ENCODE data around the gene UNCX. TPM values are rescaled to one million over a fixed set of nuclear protein-coding genes. Genes with fewer than 3 reads are reported as not detected.

Gene UNCX
- total RNA-seq, 2 experiments from 2014 or later: not detected

GRCh38 chr7:1232103-1232466 lies 587 bp upstream of the UNCX start:
- peaks cover 33% of the 10 kb centered on the region for H3K4me1 Mint-ChIP-seq (ENCODE audit: low read depth)
- no peaks in the 10 kb centered on the region for H3K9me3 Mint-ChIP-seq
- Histone ChIP-seq H3K4me3 (ENCODE audit: low read length) (no peak overlapping the region), H3K9me3 (ENCODE audit: control insufficient read depth in 1 of 2, insufficient read depth in 1 of 2, low read length in 2 of 2) (peaks cover 0 to 47% of the 10 kb centered on the region in 2 experiments), H3K36me3 (ENCODE audit: insufficient read depth, low read length) (no peaks in the 10 kb centered on the region), H3K4me1 (ENCODE audit: insufficient read depth, low read length) (peaks cover 46% of the 10 kb centered on the region), H3K27me3 (ENCODE audit: control insufficient read depth in 1 of 2, insufficient read depth in 2 of 2, low read length in 2 of 2) (peaks cover 65 to 74% of the 10 kb centered on the region in 2 experiments), H3K27ac (ENCODE audit: low read depth in 1 of 2, low read length in 2 of 2) (no peak overlapping the region)
- peak overlapping the region; percentile 54 for H3K4me3 Mint-ChIP-seq
- ChIA-PET CTCF (no interaction called here), POLR2A (no interaction called here)
- TF ChIP-seq CTCF (IDR thresholded peaks at IDR 0.05): no peak
- H3K36me3 Mint-ChIP-seq (ENCODE audit: low read depth): no peaks in the 10 kb centered on the region
- DNase-seq (no peak), ATAC-seq (ENCODE audit: poor library complexity) (no peak)
- H3K27me3 Mint-ChIP-seq: peaks cover 65% of the 10 kb centered on the region
- intact Hi-C loops (cut with DNase I, micrococcal nuclease): loop anchor here in 1 of 2 experiments (10.0 kb wide), 1 partner anchor 1293 kb away; no protein-coding TSS in a partner anchor
- H3K27ac Mint-ChIP-seq: peak overlapping the region; percentile 37

GRCh38 chr7:1233333-1234048 lies 819 bp downstream of the UNCX start:
- no peak overlapping the region for H3K27ac Mint-ChIP-seq
- no peak overlapping the region for H3K27ac ChIP-seq (ENCODE audit: low read depth in 1 of 2, low read length in 2 of 2)
- DNase-seq: no peak
- no peak overlapping the region for H3K4me3 ChIP-seq (ENCODE audit: low read length)
- intact Hi-C loops (cut with DNase I, micrococcal nuclease): loop anchor here in 1 of 2 experiments (10.0 kb wide), 1 partner anchor 1291 kb away; no protein-coding TSS in a partner anchor
- ChIA-PET CTCF (no interaction called here), POLR2A (no interaction called here)
- no peaks in the 10 kb centered on the region for H3K36me3 Mint-ChIP-seq (ENCODE audit: low read depth)
- H3K27me3 Mint-ChIP-seq: peaks cover 65% of the 10 kb centered on the region
- H3K36me3 ChIP-seq (ENCODE audit: insufficient read depth, low read length): no peaks in the 10 kb centered on the region
- TF ChIP-seq CTCF (IDR thresholded peaks at IDR 0.05): no peak
- H3K4me1 Mint-ChIP-seq (ENCODE audit: low read depth): peaks cover 29% of the 10 kb centered on the region
- no peak for ATAC-seq (ENCODE audit: poor library complexity)
- H3K9me3 ChIP-seq (ENCODE audit: control insufficient read depth in 1 of 2, insufficient read depth in 1 of 2, low read length in 2 of 2): peaks cover 0 to 44% of the 10 kb centered on the region in 2 experiments
- H3K4me3 Mint-ChIP-seq: no peak overlapping the region
- H3K27me3 ChIP-seq (ENCODE audit: control insufficient read depth in 1 of 2, insufficient read depth in 2 of 2, low read length in 2 of 2): peaks cover 62 to 73% of the 10 kb centered on the region in 2 experiments
- peaks cover 48% of the 10 kb centered on the region for H3K4me1 ChIP-seq (ENCODE audit: insufficient read depth, low read length)
- no peaks in the 10 kb centered on the region for H3K9me3 Mint-ChIP-seq

GRCh38 chr7:1234049-1234880 lies 1.6 kb downstream of the UNCX start:
- Histone ChIP-seq H3K27me3 (ENCODE audit: control insufficient read depth in 1 of 2, insufficient read depth in 2 of 2, low read length in 2 of 2) (peaks cover 63 to 73% of the 10 kb centered on the region in 2 experiments), H3K27ac (ENCODE audit: low read depth in 1 of 2, low read length in 2 of 2) (no peak overlapping the region), H3K4me3 (ENCODE audit: low read length) (no peak overlapping the region), H3K36me3 (ENCODE audit: insufficient read depth, low read length) (no peaks in the 10 kb centered on the region), H3K9me3 (ENCODE audit: control insufficient read depth in 1 of 2, insufficient read depth in 1 of 2, low read length in 2 of 2) (peaks cover 0 to 49% of the 10 kb centered on the region in 2 experiments), H3K4me1 (ENCODE audit: insufficient read depth, low read length) (peaks cover 48% of the 10 kb centered on the region)
- intact Hi-C loops (cut with DNase I, micrococcal nuclease): loop anchor here in 1 of 2 experiments (10.0 kb wide), 1 partner anchor 1291 kb away; no protein-coding TSS in a partner anchor
- POLR2A ChIA-PET: no interaction called here
- CTCF ChIA-PET: no interaction called here
- no peak for TF ChIP-seq CTCF (IDR thresholded peaks at IDR 0.05)
- peak overlapping the region; percentile 43 for H3K4me3 Mint-ChIP-seq
- H3K27me3 Mint-ChIP-seq: peaks cover 64% of the 10 kb centered on the region
- no peaks in the 10 kb centered on the region for H3K36me3 Mint-ChIP-seq (ENCODE audit: low read depth)
- H3K4me1 Mint-ChIP-seq (ENCODE audit: low read depth): peaks cover 30% of the 10 kb centered on the region
- H3K27ac Mint-ChIP-seq: peak overlapping the region; percentile 61
- no peaks in the 10 kb centered on the region for H3K9me3 Mint-ChIP-seq
- no peak for ATAC-seq (ENCODE audit: poor library complexity)
- DNase-seq: no peak
